ENCODE measurements around the gene HLA-A.
"Not testable (repeated sequence)": the region's sequence is repeated elsewhere in the genome, so short reads cannot be mapped to it uniquely, and the experiment has no call there.

HLA-A gene

GRCh38 chr6:29925727-29926412 is 16.5 kb upstream of the HLA-A start:
- peak overlapping the region; percentile 98 for H3K27ac Mint-ChIP-seq
- H3K9me3 Mint-ChIP-seq: no peaks in the 10 kb centered on the region
- H3K36me3 Mint-ChIP-seq: peaks cover 21% of the 10 kb centered on the region
- H3K27me3 Mint-ChIP-seq: no peaks in the 10 kb centered on the region
- peaks cover 52% of the 10 kb centered on the region for H3K4me1 Mint-ChIP-seq
- peak overlapping the region; percentile 95 for H3K4me3 Mint-ChIP-seq

GRCh38 chr6:29926413-29927274 is 15.7 kb upstream of the HLA-A start:
- Mint-ChIP-seq H3K4me3 (peak overlapping the region; percentile 95), H3K27me3 (no peaks in the 10 kb centered on the region), H3K4me1 (peaks cover 55% of the 10 kb centered on the region), H3K27ac (peak overlapping the region; percentile 99), H3K9me3 (no peaks in the 10 kb centered on the region), H3K36me3 (peaks cover 23% of the 10 kb centered on the region)

GRCh38 chr6:29927275-29927569 is 15.1 kb upstream of the HLA-A start:
- peaks cover 55% of the 10 kb centered on the region for H3K4me1 Mint-ChIP-seq
- peak overlapping the region; percentile 99 for H3K27ac Mint-ChIP-seq
- no peaks in the 10 kb centered on the region for H3K27me3 Mint-ChIP-seq
- H3K36me3 Mint-ChIP-seq: peaks cover 23% of the 10 kb centered on the region
- H3K9me3 Mint-ChIP-seq: no peaks in the 10 kb centered on the region
- H3K4me3 Mint-ChIP-seq: peak overlapping the region; percentile 95

- Mint-ChIP-seq H3K4me3 (peak overlapping the region; percentile 95), H3K4me1 (peaks cover 55% of the 10 kb centered on the region), H3K9me3 (no peaks in the 10 kb centered on the region), H3K36me3 (peaks cover 23% of the 10 kb centered on the region), H3K27me3 (no peaks in the 10 kb centered on the region), H3K27ac (peak overlapping the region; percentile 41)
Observed at GRCh38 chr6:29927841-29928388, 14.4 kb upstream of the HLA-A start.

GRCh38 chr6:29930047-29930446 is 12.3 kb upstream of the HLA-A start:
- Mint-ChIP-seq H3K4me1 (peaks cover 45% of the 10 kb centered on the region), H3K36me3 (peaks cover 26% of the 10 kb centered on the region), H3K27ac (peak overlapping the region; percentile 12)
- H3K9me3 Mint-ChIP-seq, H3K27me3 Mint-ChIP-seq, H3K4me3 Mint-ChIP-seq: not testable (repeated sequence)

- Mint-ChIP-seq H3K27ac (no peak overlapping the region), H3K4me3 (no peak overlapping the region), H3K27me3 (no peaks in the 10 kb centered on the region), H3K9me3 (no peaks in the 10 kb centered on the region), H3K36me3 (peaks cover 19% of the 10 kb centered on the region), H3K4me1 (peaks cover 22% of the 10 kb centered on the region)
Observed at GRCh38 chr6:29933955-29934354, 8.4 kb upstream of the HLA-A start.

- H3K27me3 Mint-ChIP-seq: no peaks in the 10 kb centered on the region
- no peak overlapping the region for H3K27ac Mint-ChIP-seq
- no peak overlapping the region for H3K4me3 Mint-ChIP-seq
- peaks cover 13% of the 10 kb centered on the region for H3K4me1 Mint-ChIP-seq
- H3K9me3 Mint-ChIP-seq: no peaks in the 10 kb centered on the region
- H3K36me3 Mint-ChIP-seq: peaks cover 7% of the 10 kb centered on the region
Observed at GRCh38 chr6:29935273-29935955, 6.9 kb upstream of the HLA-A start.

GRCh38 chr6:29938746-29939508 is 3.4 kb upstream of the HLA-A start:
- Mint-ChIP-seq H3K27ac (no peak overlapping the region), H3K36me3 (peaks cover 11% of the 10 kb centered on the region), H3K27me3 (no peaks in the 10 kb centered on the region), H3K4me1 (peaks cover 13% of the 10 kb centered on the region), H3K9me3 (no peaks in the 10 kb centered on the region), H3K4me3 (no peak overlapping the region)

- Mint-ChIP-seq H3K4me3 (peak overlapping the region; percentile 93), H3K9me3 (no peaks in the 10 kb centered on the region), H3K27ac (peak overlapping the region; percentile 99), H3K27me3 (no peaks in the 10 kb centered on the region), H3K4me1 (peaks cover 25% of the 10 kb centered on the region), H3K36me3 (peaks cover 24% of the 10 kb centered on the region)
Observed at GRCh38 chr6:29941016-29941415, 1.3 kb upstream of the HLA-A start.

GRCh38 chr6:29941471-29941870 is 861 bp upstream of the HLA-A start:
- peak overlapping the region; percentile 99 for H3K27ac Mint-ChIP-seq
- H3K36me3 Mint-ChIP-seq: peaks cover 27% of the 10 kb centered on the region
- H3K9me3 Mint-ChIP-seq: no peaks in the 10 kb centered on the region
- peaks cover 30% of the 10 kb centered on the region for H3K4me1 Mint-ChIP-seq
- no peaks in the 10 kb centered on the region for H3K27me3 Mint-ChIP-seq
- peak overlapping the region; percentile 93 for H3K4me3 Mint-ChIP-seq

- Mint-ChIP-seq H3K9me3 (no peaks in the 10 kb centered on the region), H3K36me3 (peaks cover 27% of the 10 kb centered on the region), H3K27ac (peak overlapping the region; percentile 99), H3K4me3 (peak overlapping the region; percentile 93), H3K27me3 (no peaks in the 10 kb centered on the region), H3K4me1 (peaks cover 33% of the 10 kb centered on the region)
Observed at GRCh38 chr6:29941916-29942274, 437 bp upstream of the HLA-A start.

GRCh38 chr6:29943053-29943966 is 978 bp downstream of the HLA-A start:
- H3K27ac Mint-ChIP-seq: peak overlapping the region; percentile 99
- H3K4me3 Mint-ChIP-seq: peak overlapping the region; percentile 93
- peaks cover 41% of the 10 kb centered on the region for H3K4me1 Mint-ChIP-seq
- H3K27me3 Mint-ChIP-seq: no peaks in the 10 kb centered on the region
- peaks cover 32% of the 10 kb centered on the region for H3K36me3 Mint-ChIP-seq
- no peaks in the 10 kb centered on the region for H3K9me3 Mint-ChIP-seq

- Mint-ChIP-seq H3K36me3 (peaks cover 32% of the 10 kb centered on the region), H3K27me3 (no peaks in the 10 kb centered on the region), H3K4me3 (peak overlapping the region; percentile 93), H3K9me3 (no peaks in the 10 kb centered on the region), H3K27ac (peak overlapping the region; percentile 94), H3K4me1 (peaks cover 46% of the 10 kb centered on the region)
Observed at GRCh38 chr6:29945281-29945820, 3.0 kb downstream of the HLA-A start.
